GM18520 (cell line): Measurements from ENCODE around the gene GJA10.

ENCODE experiments used
- ATAC-seq: cut with Tn5 transposase; IDR thresholded peaks from one replicate; pipeline ENCODE4 v1.9.1; 2021; ENCODE audit not compliant: unreplicated experiment

The GJA10 gene

DNA sequence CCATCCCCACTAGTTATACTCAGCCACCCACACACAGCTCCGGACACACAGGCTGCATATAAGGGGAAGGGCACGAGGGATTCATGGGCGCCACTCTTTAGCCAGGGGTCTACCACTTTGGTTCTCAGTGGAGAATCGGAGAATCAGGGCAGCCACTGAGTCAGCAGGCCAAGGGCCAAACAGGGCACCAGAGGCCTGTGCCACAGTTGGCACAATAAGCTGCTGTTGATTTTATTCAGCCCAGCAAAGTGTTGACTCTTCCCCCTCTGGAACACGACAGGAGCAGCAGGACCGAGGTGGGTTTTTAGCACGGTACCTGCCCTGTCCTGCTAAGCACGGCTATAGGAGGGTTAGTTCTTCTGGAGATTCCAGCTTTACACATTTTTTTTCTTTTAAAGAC lies 48.3 kb downstream of the GJA10 start:
- ATAC-seq = no peak

DNA sequence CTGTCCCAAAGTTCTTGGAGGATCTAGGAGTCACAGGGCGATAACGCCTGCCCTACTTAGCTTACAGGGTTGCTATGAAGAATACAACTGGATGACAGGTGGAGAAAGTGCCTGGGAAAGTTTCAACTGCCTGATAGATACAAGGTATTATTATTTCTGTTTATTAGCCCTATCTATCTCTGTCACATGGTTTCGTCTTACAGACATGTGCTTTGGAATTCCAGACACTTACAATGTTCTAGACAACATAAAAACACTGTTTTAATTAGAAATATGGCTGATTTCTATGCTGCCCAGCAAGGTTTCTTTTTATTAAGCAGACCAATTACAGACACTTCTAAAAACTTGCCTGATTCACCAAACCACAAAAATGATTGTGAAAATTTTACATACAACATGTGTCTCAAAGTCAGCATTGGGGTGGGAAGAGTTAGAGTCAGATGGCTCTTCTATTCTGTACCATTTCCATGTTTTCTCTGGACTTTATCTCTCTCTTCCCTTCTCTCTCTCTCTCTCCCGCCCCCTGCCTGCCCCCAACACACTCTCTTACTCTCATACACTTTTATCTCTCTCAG lies 50.0 kb downstream of the GJA10 start:
- no peak for ATAC-seq

DNA sequence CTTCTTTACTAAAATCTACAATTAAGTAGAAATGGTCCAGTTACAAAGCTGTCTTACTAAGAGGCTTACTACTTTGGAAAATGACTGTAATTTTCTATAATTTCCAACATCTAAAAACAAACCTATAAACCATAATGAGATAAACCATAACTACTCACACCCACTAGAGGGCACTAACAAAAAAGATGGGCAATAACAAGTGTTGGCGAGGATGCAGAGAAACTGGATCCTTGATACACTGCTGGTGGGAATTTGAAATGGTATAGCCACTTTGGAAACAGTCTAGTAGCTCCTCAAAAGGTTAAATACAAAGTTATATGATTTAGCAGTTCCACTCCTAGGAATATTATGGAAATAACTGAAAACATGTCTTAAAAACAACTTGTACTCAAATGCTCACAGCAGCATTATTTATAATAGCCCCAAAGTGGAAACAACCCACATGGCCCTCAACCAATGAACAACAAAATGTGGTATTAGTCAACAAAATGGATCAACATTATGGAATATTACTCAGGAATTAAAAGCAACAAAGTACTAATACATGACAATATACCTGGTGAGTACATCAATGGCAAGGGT lies 50.6 kb downstream of the GJA10 start:
- ATAC-seq = no peak
